Mesenchymal stem cell (in vitro differentiated cells and primary cell): ENCODE data around the gene VPS4A.

ENCODE experiments used
- DNase-seq: peaks from one replicate; pipeline ENCODE4 v3.0.0-alpha.2; 2013
- H2AFZ ChIP-seq: one replicate; pipeline ENCODE4 v1.6.1; 2013; ENCODE audit warnings: low read depth, mild to moderate bottlenecking, control low read depth, inconsistent platforms, low read length, moderate library complexity
- H2AK5ac ChIP-seq: 2 replicates; pipeline ENCODE4 v1.6.1; 2013; ENCODE audit warnings: low read length, moderate library complexity, mild to moderate bottlenecking, inconsistent platforms; ENCODE audit not compliant: severe bottlenecking
- H2BK120ac ChIP-seq: one replicate; pipeline ENCODE4 v1.6.1; 2013; ENCODE audit warnings: low read depth, mild to moderate bottlenecking, inconsistent platforms, low read length, moderate library complexity
- H2BK12ac ChIP-seq, 2 experiments: one replicate each; pipeline ENCODE4 v1.6.1; 2013; ENCODE audit warnings: inconsistent platforms in 2 of 2, low read length in 2 of 2, mild to moderate bottlenecking in 2 of 2, moderate library complexity in 2 of 2, control low read depth in 1 of 2
- H2BK15ac ChIP-seq: one replicate; pipeline ENCODE4 v1.6.1; 2013; ENCODE audit warnings: mild to moderate bottlenecking, low read depth, inconsistent platforms; ENCODE audit not compliant: poor library complexity, severe bottlenecking
- H2BK5ac ChIP-seq: 2 replicates; pipeline ENCODE4 v1.6.1; 2013; ENCODE audit warnings: low read depth, mild to moderate bottlenecking, low read length, control low read depth, inconsistent platforms; ENCODE audit not compliant: poor library complexity, severe bottlenecking
- H3K14ac ChIP-seq, 2 experiments: one replicate each; pipeline ENCODE4 v1.6.1; 2013; ENCODE audit warnings: inconsistent platforms in 2 of 2, low read length in 2 of 2, control low read depth in 1 of 2, mild to moderate bottlenecking in 1 of 2, moderate library complexity in 1 of 2
- H3K18ac ChIP-seq, 2 experiments: one replicate each; pipeline ENCODE4 v1.6.1; 2013; ENCODE audit warnings: inconsistent platforms in 2 of 2, low read length in 2 of 2, control low read depth in 1 of 2, low read depth in 1 of 2, mild to moderate bottlenecking in 1 of 2
- H3K23ac ChIP-seq, 2 experiments: one replicate each; pipeline ENCODE4 v1.6.1; 2013; ENCODE audit warnings: inconsistent platforms in 2 of 2, low read length in 2 of 2, mild to moderate bottlenecking in 2 of 2, moderate library complexity in 2 of 2, control low read depth in 1 of 2
- H3K27ac ChIP-seq: 2 replicates; pipeline ENCODE4 v1.5.1; 2013; ENCODE audit warnings: mild to moderate bottlenecking, moderate library complexity, low read length, control low read depth, inconsistent platforms; ENCODE audit not compliant: poor library complexity, severe bottlenecking
- H3K27me3 ChIP-seq, 2 experiments: 2 replicates each; pipeline versions ENCODE4 v1.6.1 to v1.7.0; 2013; ENCODE audit warnings: low read length in 2 of 2, mild to moderate bottlenecking in 2 of 2, moderate library complexity in 2 of 2, control low read depth in 1 of 2, inconsistent platforms in 1 of 2; ENCODE audit not compliant: control insufficient read depth in 1 of 2, insufficient read depth in 1 of 2
- H3K36me3 ChIP-seq, 2 experiments: 2 replicates each; pipeline versions ENCODE4 v1.6.1 to v1.7.0; 2013; ENCODE audit warnings: low read length in 2 of 2, control low read depth in 1 of 2, inconsistent platforms in 1 of 2, low read depth in 1 of 2, mild to moderate bottlenecking in 1 of 2; ENCODE audit not compliant: insufficient read depth in 2 of 2, control insufficient read depth in 1 of 2
- H3K4ac ChIP-seq, 2 experiments: one replicate each; pipeline ENCODE4 v1.6.1; 2013; ENCODE audit warnings: inconsistent platforms in 2 of 2, low read length in 2 of 2, mild to moderate bottlenecking in 2 of 2, moderate library complexity in 2 of 2, control low read depth in 1 of 2, low read depth in 1 of 2
- H3K4me1 ChIP-seq: 2 replicates; pipeline ENCODE4 v1.6.1; 2013; ENCODE audit warnings: low read depth, low read length, control low read depth; ENCODE audit not compliant: control insufficient read depth, insufficient read depth
- H3K4me2 ChIP-seq: 2 replicates; pipeline ENCODE4 v1.6.1; 2013; ENCODE audit warnings: low read length, mild to moderate bottlenecking, inconsistent platforms; ENCODE audit not compliant: poor library complexity, severe bottlenecking
- H3K4me3 ChIP-seq, 2 experiments: 2 replicates each; pipeline versions ENCODE4 v1.5.1 to v1.7.0; 2013; ENCODE audit warnings: low read length in 2 of 2, mild to moderate bottlenecking in 2 of 2, control low read depth in 1 of 2, low read depth in 1 of 2; ENCODE audit not compliant: insufficient read depth in 1 of 2
- H3K79me1 ChIP-seq: replicated peaks from 2 replicates; pipeline ENCODE4 v1.6.1; 2013; ENCODE audit warnings: mild to moderate bottlenecking, control low read depth, low read length, inconsistent platforms; ENCODE audit not compliant: poor library complexity, severe bottlenecking
- H3K9ac ChIP-seq: 2 replicates; pipeline ENCODE4 v1.7.0; 2013; ENCODE audit warnings: mild to moderate bottlenecking, low read length, moderate library complexity
- H3K9me3 ChIP-seq: 2 replicates; pipeline ENCODE4 v1.7.0; 2013; ENCODE audit warnings: mild to moderate bottlenecking, low read length; ENCODE audit not compliant: control insufficient read depth
- H4K8ac ChIP-seq: one replicate; pipeline ENCODE4 v1.6.1; 2013; ENCODE audit warnings: inconsistent platforms, mild to moderate bottlenecking, low read length, moderate library complexity
- H4K91ac ChIP-seq: one replicate; pipeline ENCODE4 v1.6.1; 2013; ENCODE audit warnings: mild to moderate bottlenecking, low read length, inconsistent platforms
- WGBS: methylation state at CpG from one replicate; pipeline ENCODE4 v1.1.7; 2013; ENCODE audit warnings: mixed read lengths; 5-methylcytosine and 5-hydroxymethylcytosine counted together

VPS4A gene

DNA sequence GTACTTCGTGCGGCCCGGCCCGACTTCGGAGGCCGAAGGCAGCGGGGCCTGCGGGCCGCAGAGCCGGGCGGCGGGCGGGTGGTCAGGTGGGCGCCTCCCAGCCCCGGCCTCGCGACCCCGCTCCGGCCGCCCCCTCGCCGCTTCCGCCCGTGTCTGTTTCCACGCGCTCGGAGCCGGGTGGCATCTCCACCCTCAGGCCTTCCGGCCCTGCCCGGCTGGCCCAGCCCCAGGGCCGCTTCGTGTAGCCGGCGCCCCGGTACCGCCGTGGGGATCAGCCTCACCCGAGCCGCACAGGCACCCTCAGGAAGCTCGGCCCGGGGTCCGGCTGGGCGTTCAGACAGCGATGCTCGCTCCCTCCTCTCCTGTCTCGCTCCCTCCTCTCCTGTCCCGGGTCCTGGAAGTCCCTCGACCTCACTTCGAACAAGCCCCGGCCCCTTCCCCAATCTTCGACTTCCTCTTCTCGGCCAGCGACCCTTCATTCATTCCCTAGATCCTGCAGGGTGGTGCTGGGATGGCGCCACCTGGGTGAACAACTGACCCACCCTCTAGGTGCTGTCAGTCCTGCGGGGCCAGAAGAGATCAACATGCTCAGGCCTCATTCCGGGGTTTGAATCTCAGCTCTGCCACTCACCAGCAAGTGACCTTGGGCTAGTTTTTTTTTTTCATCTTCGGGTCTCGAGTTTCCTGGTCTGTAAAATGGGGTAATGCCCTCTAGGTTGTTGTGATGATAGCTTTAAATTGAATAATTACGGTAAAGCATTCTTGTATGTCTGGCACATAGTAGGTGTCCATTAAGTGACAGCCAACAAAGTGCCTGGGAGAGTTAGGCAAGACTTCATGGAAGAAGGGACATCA lies 610 bp downstream of the VPS4A start:
- peak overlapping the region; percentile 81 to 99 for H3K4me3 ChIP-seq
- peak overlapping the region; percentile 96 for H3K9ac ChIP-seq
- peak overlapping the region; percentile 60 to 79 for H3K4ac ChIP-seq
- H2BK15ac ChIP-seq = no peak overlapping the region
- H4K91ac ChIP-seq = peak overlapping the region; percentile 43
- peak overlapping the region; percentile 3 for H2BK5ac ChIP-seq
- peak overlapping the region in 1 of 2 experiments; percentile 22 for H2BK12ac ChIP-seq
- H2AK5ac ChIP-seq = no peak overlapping the region
- peak overlapping the region; percentile 60 for H2AFZ ChIP-seq
- H3K4me2 ChIP-seq = peak overlapping the region; percentile 83
- peak overlapping the region in 1 of 2 experiments; percentile 66 for H3K23ac ChIP-seq
- H3K79me1 ChIP-seq = peaks cover 15% of the 10 kb centered on the region
- peak overlapping the region in 1 of 2 experiments; percentile 89 for H3K14ac ChIP-seq
- 2% methylated on average over 59 of the region's 59 CpGs for WGBS
- H3K9me3 ChIP-seq = no peaks in the 10 kb centered on the region
- H3K4me1 ChIP-seq = peaks cover 6% of the 10 kb centered on the region
- H3K36me3 ChIP-seq = peaks cover 28 to 50% of the 10 kb centered on the region in 2 experiments
- peak; percentile 50 for DNase-seq
- H3K18ac ChIP-seq = peak overlapping the region; percentile 46 to 81
- peak overlapping the region; percentile 8 for H4K8ac ChIP-seq
- H3K27me3 ChIP-seq = no peaks in the 10 kb centered on the region
- H2BK120ac ChIP-seq = no peak overlapping the region
- peak overlapping the region; percentile 20 for H3K27ac ChIP-seq

DNA sequence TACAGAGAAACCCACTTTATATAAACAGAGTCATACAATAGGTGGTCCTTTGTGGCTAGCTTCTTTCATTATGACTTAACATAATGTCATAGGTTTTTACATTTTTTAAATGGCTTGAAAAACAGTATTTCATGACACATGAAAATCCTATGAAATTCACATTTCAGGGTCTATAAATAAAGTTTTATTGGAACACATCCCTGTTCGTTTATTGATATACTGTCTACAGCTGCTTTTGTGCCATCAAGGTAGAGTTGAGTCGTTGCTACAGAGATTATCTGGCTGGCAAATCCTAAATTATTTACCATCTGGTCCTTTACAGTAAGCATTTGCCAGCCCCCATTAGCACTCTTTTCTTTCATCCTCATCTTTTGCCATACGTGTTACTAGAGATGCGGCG lies 2.3 kb downstream of the VPS4A start:
- Histone ChIP-seq H3K4me2 (no peak overlapping the region), H3K79me1 (peaks cover 23% of the 10 kb centered on the region), H4K91ac (no peak overlapping the region), H2BK120ac (no peak overlapping the region), H2BK5ac (no peak overlapping the region), H3K18ac (no peak overlapping the region), H2BK12ac (no peak overlapping the region), H4K8ac (no peak overlapping the region), H3K23ac (no peak overlapping the region), H3K14ac (no peak overlapping the region), H2BK15ac (no peak overlapping the region), H2AFZ (no peak overlapping the region), H3K9ac (no peak overlapping the region), H3K27ac (no peak overlapping the region), H3K9me3 (no peaks in the 10 kb centered on the region), H2AK5ac (no peak overlapping the region), H3K4me1 (peaks cover 6% of the 10 kb centered on the region), H3K4ac (no peak overlapping the region), H3K4me3 (no peak overlapping the region), H3K27me3 (no peaks in the 10 kb centered on the region), H3K36me3 (peaks cover 43 to 49% of the 10 kb centered on the region in 2 experiments)
- DNase-seq = no peak
- WGBS = 97% methylated on average over 5 of the region's 5 CpGs

DNA sequence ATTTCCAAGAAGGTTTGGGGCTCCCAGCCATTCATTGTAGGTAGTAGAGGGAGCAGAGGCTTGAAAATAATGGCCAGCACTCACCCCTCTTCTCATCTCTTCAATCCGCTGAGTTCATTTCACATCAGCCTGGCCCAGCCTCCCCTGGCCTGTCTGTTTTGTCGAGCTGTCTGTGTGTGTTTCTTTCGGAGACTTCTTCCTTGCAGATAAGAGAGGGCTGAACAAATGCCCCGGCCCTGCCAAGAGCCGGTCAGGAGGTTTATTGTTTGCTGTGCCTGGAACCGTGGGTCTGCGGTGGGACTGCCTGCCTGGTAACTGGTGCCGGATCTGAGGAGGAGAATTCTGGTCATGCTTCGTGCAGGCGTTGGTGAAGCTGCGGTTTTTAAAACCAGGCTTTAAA lies 3.4 kb downstream of the VPS4A start:
- no peak overlapping the region for H2BK120ac ChIP-seq
- H3K9ac ChIP-seq = no peak overlapping the region
- no peak overlapping the region for H2BK15ac ChIP-seq
- H2AFZ ChIP-seq = no peak overlapping the region
- peaks cover 54 to 56% of the 10 kb centered on the region in 2 experiments for H3K36me3 ChIP-seq
- no peak for DNase-seq
- H3K14ac ChIP-seq = no peak overlapping the region
- H3K23ac ChIP-seq = no peak overlapping the region
- H2BK5ac ChIP-seq = no peak overlapping the region
- H3K4me2 ChIP-seq = no peak overlapping the region
- H4K91ac ChIP-seq = peak overlapping the region; percentile 31
- H3K9me3 ChIP-seq = no peaks in the 10 kb centered on the region
- no peaks in the 10 kb centered on the region for H3K27me3 ChIP-seq
- no peak overlapping the region for H2BK12ac ChIP-seq
- H3K4ac ChIP-seq = no peak overlapping the region
- H3K4me1 ChIP-seq = peaks cover 8% of the 10 kb centered on the region
- no peak overlapping the region for H3K27ac ChIP-seq
- H2AK5ac ChIP-seq = no peak overlapping the region
- H3K18ac ChIP-seq = no peak overlapping the region
- 94% methylated on average over 11 of the region's 11 CpGs for WGBS
- no peak overlapping the region for H4K8ac ChIP-seq
- peaks cover 31% of the 10 kb centered on the region for H3K79me1 ChIP-seq
- no peak overlapping the region for H3K4me3 ChIP-seq

DNA sequence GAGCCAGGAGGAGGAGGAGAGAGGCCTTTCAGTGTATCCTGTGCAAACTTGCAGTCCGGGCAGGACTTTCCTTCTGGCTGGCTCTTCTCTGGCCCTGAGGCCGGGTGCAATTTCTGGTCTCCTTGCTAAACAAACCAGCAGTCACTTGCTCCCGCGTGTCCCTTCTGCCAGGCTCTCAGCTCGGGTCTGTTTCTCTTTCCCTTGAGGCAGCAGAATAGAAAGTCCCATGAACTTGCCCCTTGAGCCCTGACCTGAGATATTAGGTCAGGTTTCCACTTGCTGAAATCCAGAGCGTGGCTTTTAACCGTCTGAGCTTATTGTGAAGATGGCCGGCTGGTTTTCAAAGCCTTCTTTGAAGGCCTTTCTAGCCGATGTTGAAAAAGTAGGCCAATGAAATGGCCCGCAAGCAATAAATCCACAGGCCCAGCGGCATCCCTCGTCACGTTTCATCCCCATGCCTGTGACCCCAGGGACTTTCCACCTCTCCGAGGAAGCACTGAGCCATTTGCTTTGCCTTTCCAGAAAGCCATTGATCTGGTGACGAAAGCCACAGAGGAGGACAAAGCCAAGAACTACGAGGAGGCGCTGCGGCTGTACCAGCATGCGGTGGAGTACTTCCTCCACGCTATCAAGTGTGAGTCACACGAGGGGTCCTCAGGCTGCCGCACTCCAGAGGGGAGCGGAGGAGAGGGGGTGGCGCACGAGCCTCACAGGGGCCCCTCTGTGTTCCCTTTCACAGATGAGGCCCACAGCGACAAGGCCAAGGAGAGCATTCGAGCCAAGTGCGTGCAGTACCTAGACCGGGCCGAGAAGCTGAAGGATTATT lies 4.5 kb downstream of the VPS4A start:
- no peak overlapping the region for H2AK5ac ChIP-seq
- H3K4ac ChIP-seq = no peak overlapping the region
- H3K4me3 ChIP-seq = no peak overlapping the region
- no peak overlapping the region for H2BK15ac ChIP-seq
- H4K91ac ChIP-seq = no peak overlapping the region
- H3K9me3 ChIP-seq = no peaks in the 10 kb centered on the region
- no peak overlapping the region for H3K23ac ChIP-seq
- no peak overlapping the region for H3K27ac ChIP-seq
- no peak overlapping the region for H3K4me2 ChIP-seq
- no peak overlapping the region for H3K9ac ChIP-seq
- H3K18ac ChIP-seq = no peak overlapping the region
- no peak overlapping the region for H2BK12ac ChIP-seq
- no peak for DNase-seq
- peaks cover 40% of the 10 kb centered on the region for H3K79me1 ChIP-seq
- no peaks in the 10 kb centered on the region for H3K27me3 ChIP-seq
- H3K36me3 ChIP-seq = peaks cover 65 to 68% of the 10 kb centered on the region in 2 experiments
- WGBS = 93% methylated on average over 30 of the region's 30 CpGs
- no peak overlapping the region for H2BK5ac ChIP-seq
- H2BK120ac ChIP-seq = no peak overlapping the region
- H3K14ac ChIP-seq = no peak overlapping the region
- no peak overlapping the region for H4K8ac ChIP-seq
- H2AFZ ChIP-seq = no peak overlapping the region
- peaks cover 5% of the 10 kb centered on the region for H3K4me1 ChIP-seq
